ENCODE results near the gene ZC3H12A. TPM values are rescaled to one million over a fixed set of nuclear protein-coding genes. Genes with fewer than 3 reads are reported as not detected.
"Not testable (repeated sequence)": the region's sequence is repeated elsewhere in the genome, so short reads cannot be mapped to it uniquely, and the experiment has no call there.

The ZC3H12A gene
- total and polyA plus RNA-seq, 10 of the 15 experiments (the other 5 are each of a cell fraction or from before 2014, with no cell fraction given): 0.35 to 30.2 (median 13.8) TPM

GRCh38 chr1:37502104-37502503 lies 27.7 kb downstream of the ZC3H12A start (continued):
- no peak for TF ChIP-seq CHD2 (IDR thresholded peaks at IDR 0.05; ENCODE audit: borderline replicate concordance, low read depth, low read length)
- no peak for TF ChIP-seq ZNF24 (IDR thresholded peaks at IDR 0.05)
- no peak for TF ChIP-seq PAX8 (IDR thresholded peaks at IDR 0.05)

- H3K4me3 ChIP-seq; H3K9me3 ChIP-seq (replicated peaks; ENCODE audit: control insufficient read depth, insufficient read depth, low read length); H3K4me1 ChIP-seq (ENCODE audit: control insufficient read depth, insufficient read depth, low read length); H3K79me2 ChIP-seq (ENCODE audit: control insufficient read depth, insufficient read depth, low read length); H3K9ac ChIP-seq (ENCODE audit: control insufficient read depth, insufficient read depth, low read length); BruUV-seq (replicated peaks); DNase-seq (ENCODE audit: low read depth, low spot score); H3K36me3 ChIP-seq (ENCODE audit: control insufficient read depth in 2 of 2, insufficient read depth in 2 of 2, low read length in 1 of 2); H3K27me3 ChIP-seq (replicated peaks in 1 of 2; ENCODE audit: control insufficient read depth in 2 of 2, insufficient read depth in 2 of 2, low read length in 1 of 2); H4K20me1 ChIP-seq (ENCODE audit: control insufficient read depth, insufficient read depth); FAIRE-seq; H2AFZ ChIP-seq (ENCODE audit: control insufficient read depth, low read depth, low read length); H3K27ac ChIP-seq (ENCODE audit: control insufficient read depth, insufficient read depth); intact Hi-C loops (cut with micrococcal nuclease; ENCODE audit: unreplicated experiment); H3K4me2 ChIP-seq (ENCODE audit: control insufficient read depth, insufficient read depth); ATAC-seq; in situ Hi-C loops (cut with MboI): not testable (repeated sequence)
- CTCF ChIA-PET: interaction anchor here (0.9 to 1.5 kb wide), 4 partner anchors 12 to 20 kb away, joined by 4 to 11 read pairs (median 4); partner anchors contain the start of gene MEAF6
- SMC1A ChIA-PET (ENCODE audit: uncharacterized antibody, unreplicated experiment): interaction anchor here (0.7 to 1.0 kb wide), 2 partner anchors 15 to 129 kb away, joined by 3 to 4 read pairs; no protein-coding TSS in a partner anchor
- RAD21 ChIA-PET (ENCODE audit: unreplicated experiment): interaction anchor here (1.4 kb wide), 1 partner anchor 15 kb away, joined by 3 read pairs; no protein-coding TSS in a partner anchor
- WGBS (ENCODE audit: insufficient coverage, insufficient replicate concordance, low lambda C conversion rate, missing lambda C conversion rate): 96% methylated on average over 2 of the region's 2 CpGs
- POLR2A ChIA-PET: interaction anchor here (0.6 kb wide), 1 partner anchor 344 kb away, joined by 3 read pairs; no protein-coding TSS in a partner anchor
Observed at GRCh38 chr1:37502791-37503190, 28.4 kb downstream of the ZC3H12A start.

GRCh38 chr1:37506740-37507139 lies 32.4 kb downstream of the ZC3H12A start:
- CTCF ChIA-PET: interaction anchor here (1.0 to 3.7 kb wide), 4 partner anchors 11 to 22 kb away, joined by 3 to 26 read pairs (median 4); no protein-coding TSS in a partner anchor
- Histone ChIP-seq H4K20me1 (ENCODE audit: control insufficient read depth, insufficient read depth) (no peaks in the 10 kb centered on the region), H3K79me2 (ENCODE audit: control insufficient read depth, insufficient read depth, low read length) (peaks cover under 1% of the 10 kb centered on the region; the same call in 1 of the 2 replicates), H3K4me3 (no peak overlapping the region), H3K27ac (ENCODE audit: control insufficient read depth, insufficient read depth) (no peak overlapping the region), H2AFZ (ENCODE audit: control insufficient read depth, low read depth, low read length) (no peak overlapping the region), H3K4me2 (ENCODE audit: control insufficient read depth, insufficient read depth) (no peak overlapping the region), H3K27me3 (replicated peaks in 1 of 2; ENCODE audit: control insufficient read depth in 2 of 2, insufficient read depth in 2 of 2, low read length in 1 of 2) (no peaks in the 10 kb centered on the region), H3K4me1 (ENCODE audit: control insufficient read depth, insufficient read depth, low read length) (peaks cover 16% of the 10 kb centered on the region), H3K9me3 (replicated peaks; ENCODE audit: control insufficient read depth, insufficient read depth, low read length) (no peaks in the 10 kb centered on the region), H3K9ac (ENCODE audit: control insufficient read depth, insufficient read depth, low read length) (no peak overlapping the region), H3K36me3 (ENCODE audit: control insufficient read depth in 2 of 2, insufficient read depth in 2 of 2, low read length in 1 of 2) (peaks cover 2 to 12% of the 10 kb centered on the region in 2 experiments; a peak in 3 of 4 replicates)
- no TSS peak for BruUV-seq (replicated peaks)
- ATAC-seq (no peak), DNase-seq (ENCODE audit: low read depth, low spot score) (no peak), FAIRE-seq (no peak)
- TF ChIP-seq ZBTB4 (CRISPR knock-in tag; IDR thresholded peaks at IDR 0.05) (no peak), NFYB (IDR thresholded peaks at IDR 0.05; ENCODE audit: insufficient read depth, low read depth, low read length) (no peak), SP1 (IDR thresholded peaks at IDR 0.05; ENCODE audit: low read depth, low read length) (no peak), SIN3A (IDR thresholded peaks at IDR 0.05; ENCODE audit: low read depth, low read length) (no peak), JUNB (IDR thresholded peaks at IDR 0.05) (no peak)
- intact Hi-C loops (cut with micrococcal nuclease; ENCODE audit: unreplicated experiment): no loop called here
- 100% methylated on average over 2 of the region's 2 CpGs for WGBS (ENCODE audit: insufficient coverage, insufficient replicate concordance, low lambda C conversion rate, missing lambda C conversion rate)
- in situ Hi-C loops (cut with MboI): no loop called here
- RAD21 ChIA-PET (ENCODE audit: unreplicated experiment): no interaction called here
- SMC1A ChIA-PET (ENCODE audit: uncharacterized antibody, unreplicated experiment): interaction anchor here (0.7 to 1.2 kb wide), 2 partner anchors 19 to 47 kb away, joined by 3 to 5 read pairs; partner anchors contain the start of gene SNIP1
- POLR2A ChIA-PET: interaction anchor here (0.6 to 0.7 kb wide), 3 partner anchors 21 to 31 kb away, joined by 3 to 7 read pairs (median 3); no protein-coding TSS in a partner anchor

All from GM12878 (cell line).